Measurements from ENCODE around the gene TEAD3. TPM values are rescaled to one million over a fixed set of nuclear protein-coding genes. Genes with fewer than 3 reads are reported as not detected.

TEAD3 gene
- total and polyA plus RNA-seq, 4 donors: 1.9 to 6.8 (median 4.5) TPM

GRCh38 chr6:35489995-35490791 is 6.7 kb downstream of the TEAD3 start (continued):
- TF ChIP-seq REST (IDR thresholded peaks at IDR 0.05): no peak
- TF ChIP-seq YY1 (IDR thresholded peaks at IDR 0.05): no peak
- no peak for TF ChIP-seq JUND (IDR thresholded peaks at IDR 0.05)
- no peak for TF ChIP-seq GABPA (IDR thresholded peaks at IDR 0.05 in 1 of 2, conservative IDR thresholded peaks at IDR 0.05 in 1 of 2)

GRCh38 chr6:35489066-35489465 is 7.8 kb downstream of the TEAD3 start:
- no peak overlapping the region for H3K27ac ChIP-seq (ENCODE audit: low read depth in 1 of 2, low read length in 2 of 2)
- no peaks in the 10 kb centered on the region for H3K27me3 ChIP-seq (ENCODE audit: control insufficient read depth in 4 of 4, insufficient read depth in 4 of 4, low read length in 3 of 4)
- H3K36me3 ChIP-seq (ENCODE audit: control insufficient read depth in 4 of 4, insufficient read depth in 3 of 4, low read depth in 1 of 4, low read length in 3 of 4): peaks cover 0 to 2% (median under 1%) of the 10 kb centered on the region in 4 donors
- WGBS: 94% methylated on average over 1 of the region's 1 CpG
- TF ChIP-seq SP1 (IDR thresholded peaks at IDR 0.05): no peak
- no peak for TF ChIP-seq HNF4A (conservative IDR thresholded peaks at IDR 0.05)
- no peak for TF ChIP-seq REST (IDR thresholded peaks at IDR 0.05)
- no peak for TF ChIP-seq FOXA1 (IDR thresholded peaks at IDR 0.05)
- TF ChIP-seq GABPA (IDR thresholded peaks at IDR 0.05 in 1 of 2, conservative IDR thresholded peaks at IDR 0.05 in 1 of 2): no peak
- no peak for TF ChIP-seq RXRA (IDR thresholded peaks at IDR 0.05)
- no peak for TF ChIP-seq NR2F2 (IDR thresholded peaks at IDR 0.05)
- TF ChIP-seq HNF4G (IDR thresholded peaks at IDR 0.05): no peak
- no peak for TF ChIP-seq RAD21 (IDR thresholded peaks at IDR 0.05)
- H3K4me3 ChIP-seq (ENCODE audit: low read depth in 1 of 3, low read length in 3 of 3): no peak overlapping the region
- no peak for DNase-seq (ENCODE audit: low spot score)
- no peaks in the 10 kb centered on the region for H3K9me3 ChIP-seq (ENCODE audit: control insufficient read depth in 4 of 4, low read length in 3 of 4)
- no peak overlapping the region for H3K9ac ChIP-seq (ENCODE audit: low read depth in 1 of 2, low read length in 2 of 2)
- H3K4me1 ChIP-seq (ENCODE audit: control insufficient read depth in 4 of 4, insufficient read depth in 4 of 4, low read length in 3 of 4): peaks cover under 1 to 13% (median 4%) of the 10 kb centered on the region in 4 donors

GRCh38 chr6:35488517-35488862 is 8.4 kb downstream of the TEAD3 start:
- H3K27ac ChIP-seq (ENCODE audit: low read depth in 1 of 2, low read length in 2 of 2): no peak overlapping the region
- H3K9ac ChIP-seq (ENCODE audit: low read depth in 1 of 2, low read length in 2 of 2): no peak overlapping the region
- peaks cover 0 to 4% (median 1%) of the 10 kb centered on the region in 4 donors for H3K36me3 ChIP-seq (ENCODE audit: control insufficient read depth in 4 of 4, insufficient read depth in 3 of 4, low read depth in 1 of 4, low read length in 3 of 4)
- H3K9me3 ChIP-seq (ENCODE audit: control insufficient read depth in 4 of 4, low read length in 3 of 4): no peaks in the 10 kb centered on the region
- TF ChIP-seq YY1 (IDR thresholded peaks at IDR 0.05) (no peak), ZBTB33 (IDR thresholded peaks at IDR 0.05) (no peak), FOXA2 (IDR thresholded peaks at IDR 0.05) (no peak), RXRA (IDR thresholded peaks at IDR 0.05) (no peak), RAD21 (IDR thresholded peaks at IDR 0.05) (no peak), HNF4G (IDR thresholded peaks at IDR 0.05) (no peak), MAX (IDR thresholded peaks at IDR 0.05) (no peak), HNF4A (conservative IDR thresholded peaks at IDR 0.05) (no peak), SP1 (IDR thresholded peaks at IDR 0.05) (no peak), FOXA1 (IDR thresholded peaks at IDR 0.05) (no peak), CTCF (IDR thresholded peaks at IDR 0.05; ENCODE audit: low read depth, low read length, missing input control) (no peak)
- no peak overlapping the region for H3K4me3 ChIP-seq (ENCODE audit: low read depth in 1 of 3, low read length in 3 of 3)
- WGBS: 89% methylated on average over 9 of the region's 9 CpGs
- peaks cover 0 to 11% (median 2%) of the 10 kb centered on the region in 4 donors for H3K4me1 ChIP-seq (ENCODE audit: control insufficient read depth in 4 of 4, insufficient read depth in 4 of 4, low read length in 3 of 4)
- H3K27me3 ChIP-seq (ENCODE audit: control insufficient read depth in 4 of 4, insufficient read depth in 4 of 4, low read length in 3 of 4): no peaks in the 10 kb centered on the region
- DNase-seq (ENCODE audit: low spot score): no peak

Data from liver (tissue), 9 donors.